A549 (cell line): ENCODE results near the gene C1QTNF1. TPM values are rescaled to one million over a fixed set of nuclear protein-coding genes. Genes with fewer than 3 reads are reported as not detected.

Experiments
- ATAC-seq, 2 experiments: fragments of 200-7000 bp in 1 of 2; fragments of >200 bp in 1 of 2; cut with Nextera tagmentation in 1 of 2; cut with Tn5 transposase in 1 of 2; 3 replicates each; pipeline versions ENCODE4 v1.8.0 to v1.9.1; 2018 to 2020; ENCODE audit warnings: mild to moderate bottlenecking in 1 of 2, moderate library complexity in 1 of 2
- CTCF ChIA-PET: fragments of 300-600 bp; sonication (Branson Sonifier 250); formaldehyde crosslinking; extraction: SDS; loops from one replicate; lab custom pipeline; 2021; ENCODE audit warnings: antibody characterized with exemption, inconsistent platforms; lab: Yijun Ruan, JAX
- POLR2A ChIA-PET: fragments of 350-600 bp; formaldehyde crosslinking; extraction: SDS; loops from one replicate; lab custom pipeline; 2021; ENCODE audit warnings: antibody characterized with exemption, inconsistent platforms; lab: Yijun Ruan, JAX
- DNase-seq, 2 experiments: peaks; one replicate each; pipeline versions ENCODE4 v3.0.0 to v3.0.0-alpha.2; 2011 to 2016; ENCODE audit warnings: low read depth in 1 of 2, low spot score in 1 of 2
- FAIRE-seq: peaks from 2 replicates; lab custom pipeline; 2011; peaks lifted over from hg19 to GRCh38; lab: Jason Lieb, UNC
- H3K27ac ChIP-seq, 2 experiments: fragments of >200 bp; sonication (Bioruptor Twin); formaldehyde crosslinking; 3 replicates each; pipeline ENCODE4 v1.5.1; 2016 to 2017
- H3K4me1 ChIP-seq: fragments of >200 bp; sonication (Bioruptor Twin); formaldehyde crosslinking; 3 replicates; pipeline ENCODE4 v1.6.1; 2016
- H3K4me2 ChIP-seq: fragments of >200 bp; sonication (Bioruptor Twin); formaldehyde crosslinking; 3 replicates; pipeline ENCODE4 v1.6.1; 2016
- H3K4me3 ChIP-seq: fragments of >200 bp; sonication (Bioruptor Twin); formaldehyde crosslinking; 3 replicates; pipeline ENCODE4 v1.5.1; 2016
- H3K9me3 ChIP-seq: fragments of >200 bp; sonication (Bioruptor Twin); formaldehyde crosslinking; 3 replicates; pipeline ENCODE4 v1.6.1; 2016
- ATOH8 ChIP-seq: fragments of 250-450 bp; sonication (Bioruptor Pico); IDR thresholded peaks from 2 replicates; pipeline ENCODE4 v1.5.0; 2020; ENCODE audit warnings: low read depth, mild to moderate bottlenecking, moderate library complexity
- BHLHE40 ChIP-seq: IDR thresholded peaks from 2 replicates; pipeline ENCODE4 v1.6.1; 2012; ENCODE audit warnings: low read depth, low read length, inconsistent platforms
- E2F6 ChIP-seq: IDR thresholded peaks from 2 replicates; pipeline ENCODE4 v1.6.1; 2012; ENCODE audit warnings: low read depth, borderline replicate concordance
- EHF ChIP-seq: fragments of 250-450 bp; sonication (Bioruptor Pico); IDR thresholded peaks from 2 replicates; pipeline ENCODE4 v1.5.0; 2020; ENCODE audit warnings: mild to moderate bottlenecking
- EP300 ChIP-seq, 2 experiments: fragments of >200 bp; sonication (Bioruptor Twin); formaldehyde crosslinking; IDR thresholded peaks; 2 replicates in 1 of 2; 3 replicates in 1 of 2; pipeline ENCODE4 v1.6.1; 2016 to 2017
- GATA3 ChIP-seq: IDR thresholded peaks from 2 replicates; pipeline ENCODE4 v1.6.1; 2012; ENCODE audit warnings: borderline replicate concordance
- HDAC2 ChIP-seq: fragments of 200-600 bp; sonication (generic); IDR thresholded peaks from 2 replicates; pipeline ENCODE4 v1.6.1; 2016
- HMGXB4 ChIP-seq: fragments of 250-450 bp; sonication (Bioruptor Pico); IDR thresholded peaks from 2 replicates; pipeline ENCODE4 v1.5.0; 2021; ENCODE audit warnings: mild to moderate bottlenecking, moderate library complexity, borderline replicate concordance
- JUNB ChIP-seq: fragments of >200 bp; sonication (Bioruptor Twin); formaldehyde crosslinking; IDR thresholded peaks from 2 replicates; pipeline ENCODE4 v1.6.1; 2016
- KDM1A ChIP-seq: fragments of 200-600 bp; sonication (generic); IDR thresholded peaks from 2 replicates; pipeline ENCODE4 v1.6.1; 2016; ENCODE audit warnings: low read depth, mild to moderate bottlenecking
- KDM5A ChIP-seq: fragments of 200-600 bp; sonication (generic); IDR thresholded peaks from 2 replicates; pipeline ENCODE4 v1.6.1; 2016; ENCODE audit warnings: antibody characterized with exemption, mild to moderate bottlenecking
- MAFK ChIP-seq: fragments of 450-650 bp; IDR thresholded peaks from 2 replicates; pipeline ENCODE4 v1.6.1; 2014; ENCODE audit not compliant: partially characterized antibody
- MYC ChIP-seq: IDR thresholded peaks from 2 replicates; pipeline ENCODE4 v1.6.1; 2012; ENCODE audit warnings: mild to moderate bottlenecking, inconsistent platforms, low read length, improper control_type of control experiment, borderline replicate concordance
- POLR2A ChIP-seq: IDR thresholded peaks from 2 replicates; pipeline ENCODE4 v1.6.1; 2012; ENCODE audit warnings: mild to moderate bottlenecking, low read length
- POLR2AphosphoS2 ChIP-seq: conservative IDR thresholded peaks from 2 replicates; pipeline ENCODE4 v1.6.1; 2012; ENCODE audit warnings: low read length, improper control_type of control experiment, inconsistent platforms
- RAD21 ChIP-seq, 2 experiments: fragments of >200 bp in 1 of 2; sonication (Bioruptor Twin) in 1 of 2; formaldehyde crosslinking in 1 of 2; IDR thresholded peaks in 1 of 2; conservative IDR thresholded peaks in 1 of 2; 2 replicates in 1 of 2; 3 replicates in 1 of 2; pipeline ENCODE4 v1.6.1; 2012 to 2018; ENCODE audit warnings: inconsistent platforms in 1 of 2
- RCOR1 ChIP-seq: fragments of 150-350 bp; IDR thresholded peaks from 2 replicates; pipeline ENCODE4 v1.6.1; 2014; ENCODE audit warnings: antibody characterized with exemption, low read length, low read depth
- RFX5 ChIP-seq: fragments of 450-650 bp; IDR thresholded peaks from 2 replicates; pipeline ENCODE4 v1.7.1; 2014; ENCODE audit warnings: antibody characterized with exemption, mild to moderate bottlenecking, moderate library complexity
- RNF2 ChIP-seq: fragments of 200-600 bp; sonication (generic); IDR thresholded peaks from 2 replicates; pipeline ENCODE4 v1.6.1; 2016; ENCODE audit warnings: low read depth, mild to moderate bottlenecking, antibody characterized with exemption, moderate library complexity, borderline replicate concordance
- ZC3H11A ChIP-seq: fragments of 450-650 bp; IDR thresholded peaks from 2 replicates; pipeline ENCODE4 v1.6.1; 2014; ENCODE audit warnings: antibody characterized with exemption, mild to moderate bottlenecking
- ZFP36 ChIP-seq: fragments of 450-650 bp; IDR thresholded peaks from 2 replicates; pipeline ENCODE4 v1.6.1; 2014; ENCODE audit warnings: borderline replicate concordance; ENCODE audit not compliant: partially characterized antibody
- WGBS: methylation state at CpG from one replicate; pipeline ENCODE4 v1.1.6; 2017; ENCODE audit errors: missing lambda C conversion rate; 5-methylcytosine and 5-hydroxymethylcytosine counted together
- polyA plus RNA-seq, 4 experiments: library from polyadenylated mRNA; depleted of rRNA in 3 of 4; stranded (reverse); fragments of >200 nt; fragmentation: RNase III in 1 of 4; extraction: RNeasy Plus Mini Kit Qiagen cat#74134 plus additional on column Dnase treatment in 1 of 4; gene quantifications; 2 replicates in 3 of 4; 3 replicates in 1 of 4; pipeline ENCODE4 v1.2.3, GENCODE V29; 2011 to 2017

The C1QTNF1 gene
- polyA plus RNA-seq, 2 of the 4 experiments (the other 2 are of a cell fraction), result 10.2 to 26.1 TPM

GRCh38 chr17:79075861-79076406 lies 52.0 kb downstream of the C1QTNF1 start:
- POLR2A ChIA-PET, result no interaction called here
- ATAC-seq (no peak), DNase-seq (no peak), FAIRE-seq (no peak)
- CTCF ChIA-PET, result interaction anchor here (1.6 to 10.9 kb wide), 3 partner anchors 10 to 318 kb away, joined by 4 to 147 read pairs (median 28); no protein-coding TSS in a partner anchor
- peak overlapping the region; percentile 79 for H3K4me3 ChIP-seq
- WGBS, result 89% methylated on average over 9 of the region's 9 CpGs
- H3K9me3 ChIP-seq, result no peaks in the 10 kb centered on the region
- TF ChIP-seq MAFK, result no peak
- no peak for TF ChIP-seq HMGXB4 (CRISPR knock-in tag)
- no peak for TF ChIP-seq BHLHE40
- no peak for TF ChIP-seq RAD21 (conservative IDR thresholded peaks at IDR 0.05 in 1 of 2, IDR thresholded peaks at IDR 0.05 in 1 of 2)
- TF ChIP-seq ZFP36, result no peak
- TF ChIP-seq EHF, result no peak
- TF ChIP-seq ATOH8 (CRISPR knock-in tag), result no peak
- TF ChIP-seq KDM1A, result no peak
- no peak for TF ChIP-seq RFX5
- no peak for TF ChIP-seq RCOR1
- TF ChIP-seq HDAC2, result no peak
- no peak for TF ChIP-seq E2F6
- TF ChIP-seq POLR2A, result no peak
- TF ChIP-seq MYC, result no peak
- peaks cover 12% of the 10 kb centered on the region; the same call in 2 of the 3 replicates for H3K4me1 ChIP-seq
- peak overlapping the region in 1 of 2 experiments; percentile 91; a peak in 2 of 6 replicates for H3K27ac ChIP-seq
- peak overlapping the region; percentile 87 for H3K4me2 ChIP-seq

GRCh38 chr17:79077587-79077986 lies 53.6 kb downstream of the C1QTNF1 start:
- CTCF ChIA-PET, result interaction anchor here (1.6 to 19.8 kb wide), 4 partner anchors 8 to 313 kb away, joined by 5 to 555 read pairs (median 218); no protein-coding TSS in a partner anchor
- no peak overlapping the region for H3K4me2 ChIP-seq
- TF ChIP-seq RNF2 (no peak), POLR2AphosphoS2 (no peak), JUNB (no peak), EP300 (IDR thresholded peaks at IDR 0.05) (no peak), RAD21 (conservative IDR thresholded peaks at IDR 0.05 in 1 of 2, IDR thresholded peaks at IDR 0.05 in 1 of 2) (no peak), ZC3H11A (no peak), HMGXB4 (CRISPR knock-in tag) (no peak), KDM5A (no peak), KDM1A (no peak), MAFK (no peak), GATA3 (no peak)
- TF ChIP-seq, all 56 proteins: peak for 0
- WGBS, result 92% methylated on average over 9 of the region's 12 CpGs
- Histone ChIP-seq H3K4me1 (peaks cover 12% of the 10 kb centered on the region; the same call in 2 of the 3 replicates), H3K27ac (no peak overlapping the region), H3K9me3 (no peaks in the 10 kb centered on the region), H3K4me3 (no peak overlapping the region)
- no peak for DNase-seq
- FAIRE-seq, result no peak
- POLR2A ChIA-PET, result no interaction called here
- no peak for ATAC-seq
